GM18951 (cell line): ENCODE measurements around the gene KITLG.
"Not testable (repeated sequence)": the region's sequence is repeated elsewhere in the genome, so short reads cannot be mapped to it uniquely, and the experiment has no call there.

ENCODE experiments used
- POLR2A ChIP-seq: IDR thresholded peaks from 4 replicates; pipeline ENCODE4 v1.6.1; 2011; ENCODE audit warnings: mild to moderate bottlenecking; ENCODE audit not compliant: insufficient read length, insufficient read depth; ENCODE audit errors: extremely low read depth
- in situ Hi-C: fragments of 300-500 bp; cut with MboI; formaldehyde crosslinking; loops from one replicate; pipeline ENCODE4 v1.12.0; 2022; ENCODE audit warnings: low sequenced_read_pairs, mixed read lengths, inconsistent platforms; ENCODE audit not compliant: unreplicated experiment

The KITLG gene

GRCh38 chr12:88571543-88571942 is 8.7 kb downstream of the KITLG start:
- no peak for TF ChIP-seq POLR2A
- in situ Hi-C loops = no loop called here

GRCh38 chr12:88570103-88570502 is 10.2 kb downstream of the KITLG start:
- TF ChIP-seq POLR2A = no peak
- in situ Hi-C loops = no loop called here

GRCh38 chr12:88566430-88566829 is 13.8 kb downstream of the KITLG start:
- in situ Hi-C loops = no loop called here
- TF ChIP-seq POLR2A = no peak

GRCh38 chr12:88562846-88563582 is 17.3 kb downstream of the KITLG start:
- TF ChIP-seq POLR2A = no peak
- in situ Hi-C loops = no loop called here

- no peak for TF ChIP-seq POLR2A
These were observed 18.1 kb downstream of the KITLG start for GRCh38 chr12:88562151-88562550.

GRCh38 chr12:88559772-88560171 is 20.5 kb downstream of the KITLG start:
- TF ChIP-seq POLR2A = no peak
- in situ Hi-C loops = no loop called here

More at GRCh38 chr12:88562151-88562550, 18.1 kb downstream of the KITLG start:
- in situ Hi-C loops = no loop called here

- TF ChIP-seq POLR2A = no peak
- in situ Hi-C loops = no loop called here
These were observed 21.1 kb downstream of the KITLG start for GRCh38 chr12:88559199-88559598.

GRCh38 chr12:88558340-88558867 is 21.9 kb downstream of the KITLG start:
- in situ Hi-C loops = no loop called here
- TF ChIP-seq POLR2A = no peak

- no peak for TF ChIP-seq POLR2A
- in situ Hi-C loops = no loop called here
These were observed 24.0 kb downstream of the KITLG start for GRCh38 chr12:88556213-88556774.

- no peak for TF ChIP-seq POLR2A
These were observed 26.2 kb downstream of the KITLG start for GRCh38 chr12:88553941-88554658.

GRCh38 chr12:88552610-88553079 is 27.6 kb downstream of the KITLG start:
- no peak for TF ChIP-seq POLR2A
- in situ Hi-C loops = no loop called here

More at GRCh38 chr12:88553941-88554658, 26.2 kb downstream of the KITLG start:
- in situ Hi-C loops = no loop called here

GRCh38 chr12:88549929-88550328 is 30.3 kb downstream of the KITLG start:
- in situ Hi-C loops = no loop called here
- TF ChIP-seq POLR2A = no peak

- in situ Hi-C loops = not testable (repeated sequence)
These were observed 32.3 kb downstream of the KITLG start for GRCh38 chr12:88547949-88548348.

GRCh38 chr12:88546853-88547252 is 33.4 kb downstream of the KITLG start:
- TF ChIP-seq POLR2A = no peak

GRCh38 chr12:88546226-88546625 is 34.0 kb downstream of the KITLG start:
- no peak for TF ChIP-seq POLR2A
- in situ Hi-C loops = no loop called here

More at GRCh38 chr12:88546853-88547252, 33.4 kb downstream of the KITLG start:
- in situ Hi-C loops = no loop called here
